Parathyroid adenoma (tissue), 2 donors: ENCODE measurements around the gene SNX7.

Experiments
- H2AFZ ChIP-seq: fragments of 300-600 bp; sonication (generic); one replicate; pipeline ENCODE4 v1.7.0; 2017; ENCODE audit warnings: antibody characterized with exemption, mild to moderate bottlenecking
- H3K27ac ChIP-seq: fragments of 300-600 bp; sonication (generic); one replicate; pipeline ENCODE4 v1.7.0; 2017
- H3K27me3 ChIP-seq: fragments of 300-600 bp; sonication (generic); one replicate; pipeline ENCODE4 v1.7.0; 2017; ENCODE audit warnings: low read length; ENCODE audit not compliant: control insufficient read depth, insufficient read depth
- H3K36me3 ChIP-seq: fragments of 300-600 bp; sonication (generic); one replicate; pipeline ENCODE4 v1.7.0; 2017; ENCODE audit warnings: low read length; ENCODE audit not compliant: control insufficient read depth, insufficient read depth
- H3K4me1 ChIP-seq: fragments of 300-600 bp; sonication (generic); one replicate; pipeline ENCODE4 v1.7.0; 2017; ENCODE audit warnings: control low read depth
- H3K4me2 ChIP-seq: fragments of 300-600 bp; sonication (generic); one replicate; pipeline ENCODE4 v1.7.0; 2017; ENCODE audit warnings: low read length
- H3K4me3 ChIP-seq: fragments of 300-600 bp; sonication (generic); one replicate; pipeline ENCODE4 v1.7.0; 2017; ENCODE audit warnings: low read depth, low read length
- H3K79me2 ChIP-seq: fragments of 300-600 bp; sonication (generic); one replicate; pipeline ENCODE4 v1.7.0; 2017; ENCODE audit warnings: control low read depth
- H3K9ac ChIP-seq: fragments of 300-600 bp; sonication (generic); one replicate; pipeline ENCODE4 v1.7.0; 2017; ENCODE audit warnings: mild to moderate bottlenecking
- H3K9me3 ChIP-seq: fragments of 300-600 bp; sonication (generic); one replicate; pipeline ENCODE4 v1.7.0; 2017; ENCODE audit warnings: low read length; ENCODE audit not compliant: control insufficient read depth
- CTCF ChIP-seq: fragments of 300-600 bp; sonication (generic); IDR thresholded peaks from one replicate; pipeline ENCODE4 v1.7.0; 2017; ENCODE audit warnings: antibody characterized with exemption, mild to moderate bottlenecking
- donor health status: primary hyperparathyroidism.

SNX7 gene

GRCh38 chr1:98702976-98703375 lies 41.5 kb downstream of the SNX7 start:
- no peak overlapping the region for H3K27ac ChIP-seq
- no peaks in the 10 kb centered on the region for H3K27me3 ChIP-seq
- no peaks in the 10 kb centered on the region for H3K4me1 ChIP-seq
- no peaks in the 10 kb centered on the region for H3K36me3 ChIP-seq
- no peak overlapping the region for H2AFZ ChIP-seq
- no peaks in the 10 kb centered on the region for H3K9me3 ChIP-seq
- H3K4me2 ChIP-seq = no peak overlapping the region
- TF ChIP-seq CTCF = no peak
- no peaks in the 10 kb centered on the region for H3K79me2 ChIP-seq
- H3K4me3 ChIP-seq = no peak overlapping the region
- no peak overlapping the region for H3K9ac ChIP-seq

- no peak overlapping the region for H3K4me2 ChIP-seq
- no peaks in the 10 kb centered on the region for H3K36me3 ChIP-seq
- H3K9me3 ChIP-seq = no peaks in the 10 kb centered on the region
- no peak overlapping the region for H3K9ac ChIP-seq
- no peaks in the 10 kb centered on the region for H3K4me1 ChIP-seq
- no peak overlapping the region for H3K4me3 ChIP-seq
- H3K79me2 ChIP-seq = no peaks in the 10 kb centered on the region
- no peak overlapping the region for H3K27ac ChIP-seq
- no peaks in the 10 kb centered on the region for H3K27me3 ChIP-seq
- H2AFZ ChIP-seq = no peak overlapping the region
- no peak for TF ChIP-seq CTCF
Measured at GRCh38 chr1:98704474-98704873, 43.0 kb downstream of the SNX7 start.

- Histone ChIP-seq H3K9me3 (no peaks in the 10 kb centered on the region), H2AFZ (no peak overlapping the region), H3K79me2 (no peaks in the 10 kb centered on the region), H3K27me3 (no peaks in the 10 kb centered on the region), H3K36me3 (no peaks in the 10 kb centered on the region), H3K4me1 (no peaks in the 10 kb centered on the region), H3K4me3 (no peak overlapping the region), H3K4me2 (no peak overlapping the region), H3K27ac (no peak overlapping the region), H3K9ac (no peak overlapping the region)
- TF ChIP-seq CTCF = no peak
Measured at GRCh38 chr1:98704971-98705370, 43.5 kb downstream of the SNX7 start.

GRCh38 chr1:98705591-98705990 lies 44.1 kb downstream of the SNX7 start:
- H3K79me2 ChIP-seq = no peaks in the 10 kb centered on the region
- H3K4me3 ChIP-seq = no peak overlapping the region
- H3K27me3 ChIP-seq = no peaks in the 10 kb centered on the region
- no peak overlapping the region for H3K9ac ChIP-seq
- no peaks in the 10 kb centered on the region for H3K36me3 ChIP-seq
- no peaks in the 10 kb centered on the region for H3K9me3 ChIP-seq
- TF ChIP-seq CTCF = no peak
- H2AFZ ChIP-seq = no peak overlapping the region
- H3K4me2 ChIP-seq = no peak overlapping the region
- H3K4me1 ChIP-seq = no peaks in the 10 kb centered on the region
- H3K27ac ChIP-seq = no peak overlapping the region

- Histone ChIP-seq H3K4me1 (no peaks in the 10 kb centered on the region), H3K9ac (no peak overlapping the region), H3K36me3 (no peaks in the 10 kb centered on the region), H3K4me3 (no peak overlapping the region), H3K79me2 (no peaks in the 10 kb centered on the region), H3K9me3 (no peaks in the 10 kb centered on the region), H2AFZ (no peak overlapping the region), H3K27ac (no peak overlapping the region), H3K4me2 (no peak overlapping the region), H3K27me3 (no peaks in the 10 kb centered on the region)
- TF ChIP-seq CTCF = no peak
Measured at GRCh38 chr1:98706173-98706843, 44.8 kb downstream of the SNX7 start.
